Smooth muscle cell of the umbilical artery (primary cell): ENCODE results near the gene DEGS1. TPM values are rescaled to one million over a fixed set of nuclear protein-coding genes. Genes with fewer than 3 reads are reported as not detected.

Experiments used
- total RNA-seq: library from RNA; depleted of rRNA; stranded (reverse); fragments of >200 nt; gene quantifications from 2 replicates; pipeline ENCODE4 v1.2.3, GENCODE V29; 2014

DEGS1 gene
- total RNA-seq, result 118 and 165 TPM in 2 replicates

DNA sequence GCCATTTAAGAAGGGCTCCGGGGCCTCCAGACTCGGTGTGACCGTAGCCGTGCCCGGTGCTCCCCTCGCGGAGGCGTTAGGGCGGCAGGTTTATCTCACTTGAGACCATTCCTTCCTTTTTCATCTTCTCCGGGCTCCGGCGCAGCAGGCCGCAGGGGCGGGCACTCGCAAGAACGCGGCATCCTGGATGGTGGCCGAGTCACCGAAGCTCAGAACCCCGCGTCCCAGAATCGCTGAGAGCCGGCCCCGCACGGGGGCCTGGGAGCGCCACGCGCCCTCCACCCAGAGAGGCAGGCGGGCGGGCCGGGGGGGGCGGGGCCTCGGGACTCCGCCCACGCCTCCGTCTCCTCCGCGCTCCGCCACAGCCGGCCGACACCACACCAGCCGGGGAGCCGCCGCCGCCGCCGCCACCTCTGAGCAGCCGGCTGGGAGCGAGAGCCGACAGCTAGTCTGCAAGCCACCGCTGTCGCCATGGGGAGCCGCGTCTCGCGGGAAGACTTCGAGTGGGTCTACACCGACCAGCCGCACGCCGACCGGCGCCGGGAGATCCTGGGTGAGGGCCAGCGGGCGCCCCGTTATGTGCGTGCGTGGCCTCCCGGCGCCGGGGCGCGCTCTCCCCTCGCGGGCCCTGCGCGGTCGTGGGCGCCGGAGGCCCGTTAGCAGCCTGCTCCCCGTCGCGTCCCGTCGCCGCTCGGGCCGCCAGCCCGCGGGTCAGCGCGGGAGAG is at the start of gene DEGS1:
DEGS1 (plus strand) TSS at position 375 of the 725 bp plus-strand sequence; CDS start at position 472, 97 bp downstream.

Other genes with a start within 250 kb of the DEGS1 start
- gene FBXO28, start 69.1 kb upstream of the DEGS1 start, total RNA-seq, result 32.1 and 38.4 TPM in 2 replicates
- gene NVL, start 146.9 kb downstream of the DEGS1 start, total RNA-seq, result 29.1 and 34.0 TPM in 2 replicates
- gene CNIH4, start 173.6 kb downstream of the DEGS1 start, total RNA-seq, result 64.8 and 108 TPM in 2 replicates